Astrocyte (in vitro differentiated cells and primary cell): ENCODE results near the gene GXYLT2.

Source experiments
- CTCF ChIP-seq: IDR thresholded peaks from 2 replicates; pipeline ENCODE4 v1.5.1; 2011; ENCODE audit warnings: low read depth, mild to moderate bottlenecking, inconsistent platforms, low read length, moderate library complexity; ENCODE audit not compliant: insufficient read depth
- EZH2 ChIP-seq: IDR thresholded peaks from 2 replicates; pipeline ENCODE4 v1.6.1; 2012; ENCODE audit warnings: mild to moderate bottlenecking, low read length, inconsistent platforms; ENCODE audit not compliant: insufficient read depth

GRCh38 chr3:72860846-72861245 lies 27.0 kb upstream of the GXYLT2 start:
- TF ChIP-seq CTCF (no peak), EZH2 (no peak)
